Central memory CD4-positive, alpha-beta T cell (primary cell): ENCODE data around the gene ZNF366.

Source experiments
- DNase-seq: peaks from one replicate; pipeline ENCODE4 v3.0.0; 2022

Gene ZNF366

DNA sequence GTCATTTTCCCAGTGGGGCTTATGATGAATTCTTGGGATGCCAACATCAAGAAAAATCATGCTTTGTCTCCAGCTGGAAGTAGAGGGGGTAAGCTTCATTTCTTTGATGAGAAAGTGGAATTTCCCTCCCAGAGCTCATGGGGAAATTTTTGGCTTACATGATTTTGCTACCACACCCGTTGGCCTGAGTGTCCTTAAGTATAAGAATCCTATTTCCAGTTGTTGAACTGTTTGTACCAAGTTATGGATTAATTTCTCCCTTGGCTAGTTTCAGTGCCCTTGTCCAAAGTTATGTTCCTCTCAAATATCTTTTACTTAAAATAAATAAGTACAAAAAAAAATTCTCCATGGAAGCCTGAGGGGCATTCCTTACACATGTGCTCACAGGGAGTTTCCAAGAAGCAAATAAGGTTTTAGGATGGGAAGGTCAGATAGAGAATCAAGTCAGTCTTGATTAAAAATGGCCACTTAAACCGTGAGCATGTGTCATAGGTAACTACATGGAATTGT is 104.8 kb downstream of the ZNF366 start:
- DNase-seq: no peak

DNA sequence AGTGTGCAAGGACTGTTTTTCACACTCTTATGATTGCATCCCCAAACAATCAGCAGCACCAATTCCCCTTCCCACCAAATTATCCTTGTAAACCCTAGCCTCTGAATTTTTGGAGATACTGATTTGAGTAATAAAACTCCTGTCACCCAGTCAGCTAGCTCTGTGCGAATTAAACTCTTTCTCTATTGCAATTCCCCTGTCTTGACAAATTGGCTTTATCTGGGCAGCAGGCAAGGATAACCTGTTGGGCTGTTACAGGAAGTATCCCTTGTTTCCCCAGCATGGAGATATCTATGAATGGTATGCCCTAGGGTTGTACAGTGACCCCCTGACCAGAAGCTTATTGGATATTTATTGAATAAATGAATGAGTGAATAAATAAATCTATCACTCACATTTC is 106.3 kb downstream of the ZNF366 start:
- no peak for DNase-seq

- no peak for DNase-seq
Measured at GRCh38 chr5:72397836-72398235, 109.4 kb downstream of the ZNF366 start.

DNA sequence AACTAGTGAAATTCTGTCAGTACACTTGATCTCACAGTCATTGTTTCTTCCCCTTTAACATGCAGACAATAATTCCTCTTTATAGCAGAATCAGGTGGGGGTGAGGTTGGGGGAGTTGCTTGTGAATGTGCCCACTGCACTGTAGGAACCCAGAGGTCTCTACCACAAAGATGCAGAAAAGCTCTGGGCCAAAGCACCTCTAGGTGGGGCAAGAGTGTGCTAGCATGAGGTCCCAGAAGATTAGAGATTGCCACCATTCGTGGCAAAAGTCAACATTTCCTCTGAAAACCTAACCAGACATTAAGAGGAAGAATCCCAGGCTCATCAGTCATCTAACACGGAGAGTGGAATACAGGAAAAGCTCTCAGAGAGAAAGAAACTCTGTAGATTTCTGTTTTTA is 112.5 kb downstream of the ZNF366 start:
- no peak for DNase-seq

DNA sequence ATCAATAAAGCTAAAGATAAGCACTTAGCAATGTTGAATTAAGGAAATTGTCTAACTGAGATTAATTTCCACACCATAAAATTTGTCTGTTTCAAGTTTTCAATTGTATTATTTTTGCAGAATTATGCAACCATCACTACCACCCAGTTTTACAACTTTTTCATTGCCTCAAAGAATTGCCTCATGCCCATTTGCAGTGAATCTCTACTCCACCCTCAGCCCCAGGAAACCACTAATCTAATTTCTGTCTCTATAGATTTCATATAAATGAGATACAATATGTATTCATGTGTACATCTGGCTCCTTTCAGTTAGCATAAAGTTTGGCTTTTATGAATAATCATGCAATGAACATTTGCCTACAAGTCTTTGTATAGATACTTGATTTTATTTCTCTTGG is 114.2 kb downstream of the ZNF366 start:
- no peak for DNase-seq
